Measurements from ENCODE around the gene XDH.

XDH gene

GRCh38 chr2:31384351-31384750 lies 30.2 kb downstream of the XDH start:
- peak; percentile 95 for DNase-seq (ENCODE audit: low read depth)
- H3K4me3 ChIP-seq (ENCODE audit: control insufficient read depth, low read depth, low read length), result no peak overlapping the region
- TF ChIP-seq, protein P1, sequence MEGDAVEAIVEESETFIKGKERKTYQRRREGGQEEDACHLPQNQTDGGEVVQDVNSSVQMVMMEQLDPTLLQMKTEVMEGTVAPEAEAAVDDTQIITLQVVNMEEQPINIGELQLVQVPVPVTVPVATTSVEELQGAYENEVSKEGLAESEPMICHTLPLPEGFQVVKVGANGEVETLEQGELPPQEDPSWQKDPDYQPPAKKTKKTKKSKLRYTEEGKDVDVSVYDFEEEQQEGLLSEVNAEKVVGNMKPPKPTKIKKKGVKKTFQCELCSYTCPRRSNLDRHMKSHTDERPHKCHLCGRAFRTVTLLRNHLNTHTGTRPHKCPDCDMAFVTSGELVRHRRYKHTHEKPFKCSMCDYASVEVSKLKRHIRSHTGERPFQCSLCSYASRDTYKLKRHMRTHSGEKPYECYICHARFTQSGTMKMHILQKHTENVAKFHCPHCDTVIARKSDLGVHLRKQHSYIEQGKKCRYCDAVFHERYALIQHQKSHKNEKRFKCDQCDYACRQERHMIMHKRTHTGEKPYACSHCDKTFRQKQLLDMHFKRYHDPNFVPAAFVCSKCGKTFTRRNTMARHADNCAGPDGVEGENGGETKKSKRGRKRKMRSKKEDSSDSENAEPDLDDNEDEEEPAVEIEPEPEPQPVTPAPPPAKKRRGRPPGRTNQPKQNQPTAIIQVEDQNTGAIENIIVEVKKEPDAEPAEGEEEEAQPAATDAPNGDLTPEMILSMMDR (conservative IDR thresholded peaks at IDR 0.05; ENCODE audit: control insufficient read depth, insufficient read depth, low read depth, low read length), result no peak

GRCh38 chr2:31383471-31384153 lies 30.9 kb downstream of the XDH start:
- peak; percentile 64 for DNase-seq (ENCODE audit: low read depth)
- H3K4me3 ChIP-seq (ENCODE audit: control insufficient read depth, low read depth, low read length), result no peak overlapping the region
- TF ChIP-seq, protein P1 (conservative IDR thresholded peaks at IDR 0.05; ENCODE audit: control insufficient read depth, insufficient read depth, low read depth, low read length), result no peak

DNA sequence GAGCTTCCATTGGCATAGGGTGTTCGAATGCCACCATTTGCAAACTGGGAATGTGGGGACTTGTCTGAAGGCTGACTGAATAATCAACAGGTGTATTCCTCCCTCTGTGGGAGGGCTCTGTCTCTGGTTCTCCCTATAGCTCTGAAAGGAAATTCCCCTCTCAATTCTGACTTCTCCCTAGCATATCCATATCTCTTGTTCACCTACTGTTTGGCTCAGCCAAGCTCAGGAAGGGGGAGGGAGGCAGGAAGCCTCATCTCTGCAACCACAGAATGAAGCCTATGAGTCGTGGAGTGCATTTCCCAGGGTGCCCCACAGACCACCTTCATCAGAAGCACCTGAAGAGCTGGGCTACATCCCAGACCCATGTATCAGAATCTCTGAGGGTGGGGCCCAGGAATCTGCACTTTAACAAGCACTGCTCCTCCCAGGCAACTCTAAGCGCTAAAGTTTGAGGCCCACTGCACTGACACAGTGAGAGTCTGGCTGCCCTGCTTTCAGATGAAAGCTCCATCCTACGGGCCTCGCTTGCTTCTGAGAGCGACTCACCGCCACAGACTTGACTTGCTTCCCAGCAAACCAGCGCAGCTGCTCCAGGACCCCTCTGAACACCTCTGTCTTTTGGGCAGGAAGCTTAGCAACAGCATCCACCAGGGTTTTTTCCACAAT lies 32.0 kb downstream of the XDH start:
- TF ChIP-seq, protein P1 (conservative IDR thresholded peaks at IDR 0.05; ENCODE audit: control insufficient read depth, insufficient read depth, low read depth, low read length), result no peak
- DNase-seq (ENCODE audit: low read depth), result peak; percentile 57
- H3K4me3 ChIP-seq (ENCODE audit: control insufficient read depth, low read depth, low read length), result no peak overlapping the region

GRCh38 chr2:31381601-31382000 lies 32.9 kb downstream of the XDH start:
- H3K4me3 ChIP-seq (ENCODE audit: control insufficient read depth, low read depth, low read length), result no peak overlapping the region
- no peak for DNase-seq (ENCODE audit: low read depth)
- TF ChIP-seq, protein P1 (conservative IDR thresholded peaks at IDR 0.05; ENCODE audit: control insufficient read depth, insufficient read depth, low read depth, low read length), result no peak

GRCh38 chr2:31380243-31380642 lies 34.3 kb downstream of the XDH start:
- TF ChIP-seq, protein P1 (conservative IDR thresholded peaks at IDR 0.05; ENCODE audit: control insufficient read depth, insufficient read depth, low read depth, low read length), result no peak
- H3K4me3 ChIP-seq (ENCODE audit: control insufficient read depth, low read depth, low read length), result no peak overlapping the region
- no peak for DNase-seq (ENCODE audit: low read depth)

DNA sequence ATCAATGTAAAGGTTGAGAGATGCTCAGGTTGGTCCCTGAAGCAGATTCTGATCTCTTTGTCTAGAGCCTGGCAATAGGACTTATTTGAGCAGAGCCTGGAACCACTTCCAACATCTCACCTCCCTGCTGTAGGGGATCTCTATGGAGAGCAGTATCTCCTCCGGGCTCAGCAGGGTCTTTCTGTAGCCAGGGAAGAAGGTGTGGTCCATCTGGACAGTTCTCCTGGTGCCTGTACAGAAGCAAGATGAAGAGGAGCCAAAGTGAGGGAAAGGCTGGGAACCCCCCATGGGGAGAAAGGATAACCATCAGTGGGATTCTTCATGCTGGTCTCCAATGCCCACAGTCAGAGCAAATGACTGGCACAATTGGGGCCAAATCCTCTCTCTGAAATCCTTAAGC lies 34.8 kb downstream of the XDH start:
- H3K4me3 ChIP-seq (ENCODE audit: control insufficient read depth, low read depth, low read length), result no peak overlapping the region
- DNase-seq (ENCODE audit: low read depth), result no peak
- TF ChIP-seq, protein P1 (conservative IDR thresholded peaks at IDR 0.05; ENCODE audit: control insufficient read depth, insufficient read depth, low read depth, low read length), result no peak
